HG02571 (cell line): ENCODE data around the gene CFB.
"Not testable (repeated sequence)": the region's sequence is repeated elsewhere in the genome, so short reads cannot be mapped to it uniquely, and the experiment has no call there.

Experiments used
- ATAC-seq: cut with Tn5 transposase; IDR thresholded peaks from one replicate; pipeline ENCODE4 v1.9.1; 2021; ENCODE audit warnings: mild to moderate bottlenecking, moderate library complexity; ENCODE audit not compliant: unreplicated experiment

CFB gene

GRCh38 chr6:31945507-31946369, at the start of gene CFB:
CFB (plus strand) TSS chr6:31946095; CDS start chr6:31946222, 127 bp downstream.
- ATAC-seq = no peak

DNA sequence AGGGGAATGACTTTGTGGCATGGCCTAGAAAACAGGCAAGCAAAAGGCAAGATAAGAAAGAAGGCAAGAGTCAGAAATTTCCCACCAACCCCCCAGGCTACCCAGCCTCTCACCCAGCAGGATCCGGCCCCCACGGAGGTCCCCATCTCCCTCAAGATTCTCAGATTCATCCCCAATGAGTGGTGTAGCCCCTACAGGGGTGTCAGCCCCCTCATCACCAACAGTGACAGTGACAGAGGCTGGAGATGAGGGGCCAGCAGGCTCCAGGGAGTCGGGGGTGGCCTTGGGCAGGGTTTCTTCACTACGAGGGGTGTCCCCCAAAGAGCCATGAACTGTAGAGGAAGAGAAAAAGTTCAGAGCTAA, 49.4 kb upstream of the CFB start:
- no peak for ATAC-seq

DNA sequence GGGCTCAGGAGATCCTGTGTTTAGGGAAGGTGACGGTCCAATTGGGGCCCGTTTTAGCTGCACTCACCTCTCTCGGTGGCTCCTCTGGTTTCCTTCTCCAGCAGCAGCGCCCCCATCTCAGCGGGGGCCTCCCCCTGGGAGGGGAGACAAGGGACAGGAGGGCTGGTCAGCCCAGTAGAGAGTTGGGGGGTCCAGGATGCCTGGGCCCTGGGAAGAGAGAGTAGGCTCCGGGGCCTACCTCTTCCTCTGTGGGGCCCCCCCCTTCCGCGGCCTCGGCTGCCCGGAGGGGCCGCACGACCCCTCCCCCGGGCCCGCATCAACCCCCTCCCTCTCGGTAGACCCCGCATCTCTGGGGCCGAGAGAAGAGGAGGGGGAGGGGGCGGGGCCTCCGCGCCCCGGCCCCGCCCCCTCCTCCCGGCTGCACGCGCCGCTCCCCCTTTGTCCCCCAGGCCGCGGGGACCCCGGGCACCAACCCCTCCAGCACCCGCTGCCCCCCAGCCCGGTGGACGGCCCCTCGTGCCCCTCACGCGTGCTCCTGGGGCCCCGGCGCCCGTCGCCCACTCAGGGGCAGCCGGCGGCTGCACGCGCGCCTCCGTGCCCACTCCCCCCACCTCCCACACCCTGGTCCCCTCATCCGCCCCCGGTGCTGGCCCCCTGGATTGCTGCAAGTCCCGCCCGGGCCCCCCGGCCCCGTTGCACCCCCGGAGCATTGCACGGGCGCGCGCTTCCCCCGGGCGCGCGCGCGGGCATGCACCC, 48.9 kb upstream of the CFB start:
- no peak for ATAC-seq

DNA sequence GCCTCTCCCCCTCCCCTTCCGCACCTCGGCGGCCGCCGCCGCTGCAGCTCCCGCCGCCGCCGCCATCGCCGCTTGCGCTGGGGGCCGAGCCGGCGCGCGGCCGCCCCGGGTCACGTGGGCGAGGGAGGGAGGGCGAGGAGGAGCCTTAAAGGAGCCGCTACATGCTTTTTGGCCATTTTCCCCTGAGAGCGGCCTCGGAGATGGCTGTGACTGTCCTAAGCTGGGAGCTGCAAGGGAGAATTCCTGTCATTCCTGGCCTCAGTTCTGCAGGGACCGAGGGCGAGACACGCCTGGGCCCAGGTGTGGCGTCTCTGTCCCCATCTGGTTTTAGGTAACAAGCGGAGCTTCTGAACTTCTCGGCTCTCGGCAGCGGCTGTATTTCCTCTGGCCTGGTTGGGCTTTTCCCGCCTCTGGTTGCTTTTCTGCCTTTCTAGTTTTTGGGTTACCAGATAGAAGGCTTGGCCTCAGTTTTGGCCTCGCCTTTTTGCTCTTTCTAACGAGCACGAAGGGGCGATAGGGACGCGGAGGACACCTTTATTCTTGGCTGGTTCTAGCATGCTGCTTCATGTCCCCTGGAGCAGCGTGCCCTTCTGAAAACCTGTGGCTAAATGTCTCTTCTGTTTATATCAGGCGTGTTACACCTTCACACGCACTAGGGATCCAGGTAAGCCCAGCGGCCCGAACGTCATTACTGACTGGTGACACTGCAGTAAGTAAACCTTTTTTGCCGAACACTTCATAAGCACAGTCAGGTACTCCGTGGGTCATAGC, 48.1 kb upstream of the CFB start, which contains the start of gene EHMT2:
Gene EHMT2 (minus strand): TSS at position 87 of the 771 bp plus-strand sequence. CDS start 21 bp downstream, at position 66.
- peak; percentile 42 for ATAC-seq

DNA sequence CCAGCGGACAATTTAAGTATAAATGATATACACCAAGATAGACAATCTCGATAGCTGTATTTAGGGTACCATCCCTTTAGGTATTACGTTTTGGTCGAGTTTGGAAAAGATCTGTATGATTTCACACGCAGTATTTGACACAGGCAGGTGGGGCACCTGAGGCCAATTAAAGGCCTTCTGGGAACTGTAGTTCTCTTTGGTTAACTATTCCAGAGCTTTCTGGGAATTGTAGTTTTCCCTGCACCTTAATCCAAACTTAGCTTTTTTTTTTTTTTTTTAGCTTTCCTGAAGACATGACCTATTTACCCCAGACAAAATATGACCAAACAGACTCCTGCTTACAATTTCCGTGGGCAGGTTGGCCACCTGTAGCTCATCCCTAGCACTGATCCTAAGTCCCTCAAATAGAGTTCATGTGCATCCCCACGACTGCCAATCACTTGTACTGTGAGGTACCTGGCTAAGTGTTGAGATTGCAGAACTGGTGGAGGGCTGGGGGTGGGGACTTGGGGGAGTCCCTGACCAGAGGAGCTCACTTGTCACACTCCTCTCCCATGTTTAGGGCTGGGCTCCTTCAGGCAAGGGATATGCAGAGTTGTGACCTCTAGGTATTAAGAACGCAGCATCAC, 47.4 kb upstream of the CFB start:
- ATAC-seq = no peak

- no peak for ATAC-seq
Measured at GRCh38 chr6:31899215-31899614, 46.7 kb upstream of the CFB start.

DNA sequence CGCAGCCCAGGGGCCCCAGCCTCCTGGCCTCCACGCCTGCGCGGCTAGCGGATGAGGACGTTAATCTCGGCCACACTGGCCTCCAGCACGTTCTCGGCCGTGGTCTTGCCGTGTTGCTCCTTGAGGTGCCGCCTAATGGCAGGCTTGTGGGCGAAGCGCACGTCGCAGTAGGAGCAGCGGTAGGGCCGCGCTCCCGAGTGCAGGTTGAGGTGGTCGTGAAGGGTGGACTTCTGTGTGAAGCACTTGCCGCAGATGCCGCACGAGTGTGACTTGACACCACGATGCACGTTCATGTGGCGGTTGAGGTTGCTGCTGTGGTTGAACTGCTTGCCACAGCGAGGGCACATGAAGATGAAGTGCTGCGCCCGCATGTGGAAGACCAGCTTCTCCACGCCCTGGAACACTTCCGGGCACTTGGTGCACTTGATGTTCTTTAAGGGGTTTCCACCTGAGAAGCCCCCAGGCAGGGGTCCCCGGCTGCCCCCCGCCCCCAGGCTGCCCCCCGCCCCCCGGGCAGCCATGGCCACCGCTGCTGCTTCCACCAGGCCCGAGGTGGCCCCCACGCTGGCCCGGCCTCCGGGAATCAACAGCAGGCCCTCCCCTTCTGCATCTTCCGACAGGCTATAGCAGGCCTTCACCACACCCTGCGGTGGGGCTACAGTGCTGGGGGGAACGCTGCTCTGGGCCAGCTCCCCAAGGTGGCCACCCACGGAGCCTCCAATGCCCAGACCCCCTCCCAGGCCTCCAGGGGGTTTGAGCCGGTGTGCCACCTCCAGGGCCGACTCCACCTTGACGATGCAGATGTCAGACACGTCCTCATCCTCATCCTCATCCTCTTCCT, 45.8 kb upstream of the CFB start:
- ATAC-seq = no peak

DNA sequence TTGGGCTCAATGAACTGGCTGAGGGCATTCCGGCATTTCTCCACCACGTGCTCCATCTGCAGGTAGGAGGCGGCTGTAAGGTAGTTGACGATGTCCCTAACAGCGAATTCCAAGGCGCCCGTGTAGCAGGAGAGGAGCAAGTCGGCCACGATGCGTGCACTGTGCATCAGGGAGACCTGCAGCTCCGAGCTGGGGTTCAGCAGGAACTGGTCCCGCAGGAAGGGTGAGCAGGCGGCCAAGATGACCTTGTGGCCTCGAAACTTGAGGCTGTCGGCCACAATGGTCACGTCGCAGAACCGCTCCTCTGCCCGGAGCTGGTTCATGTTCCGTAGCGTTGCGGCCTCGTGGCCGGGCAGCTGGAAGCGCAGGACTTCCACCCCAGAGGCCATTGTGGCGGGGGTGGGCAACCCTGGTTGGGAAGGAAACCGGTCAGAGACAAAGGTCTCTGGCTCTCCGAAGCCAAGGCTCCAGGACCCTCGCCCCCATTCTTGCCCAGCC, 44.9 kb upstream of the CFB start:
- ATAC-seq = no peak

DNA sequence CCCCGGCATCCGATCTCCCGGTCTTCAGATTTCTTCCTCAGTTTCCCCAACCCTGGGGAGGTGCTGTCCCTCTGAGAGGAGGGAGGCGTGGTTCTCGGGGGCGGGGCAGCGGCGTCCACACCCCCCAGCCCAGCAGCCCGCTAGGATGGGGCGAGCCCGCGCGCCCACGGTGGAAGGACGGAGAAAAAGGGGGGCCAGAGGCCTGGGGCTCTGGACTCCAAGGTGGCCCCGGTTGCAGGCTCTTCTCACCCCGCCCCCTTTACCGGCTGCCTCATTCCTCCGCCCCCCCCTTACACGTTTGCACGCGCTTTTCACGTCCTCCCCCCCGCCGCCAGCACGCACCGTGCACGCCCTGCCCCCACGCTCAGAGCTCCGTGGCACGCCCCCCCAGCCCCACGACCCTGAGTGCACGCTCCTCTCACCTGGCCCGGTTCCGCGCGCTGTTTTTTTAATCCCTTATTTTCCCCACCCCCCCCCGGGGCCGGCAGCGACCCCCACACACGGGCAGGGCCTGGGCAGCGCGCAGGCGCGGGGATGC, 44.4 kb upstream of the CFB start:
- no peak for ATAC-seq

GRCh38 chr6:31901953-31902643, 43.8 kb upstream of the CFB start, which contains the start of gene ZBTB12:
ZBTB12 (minus strand) TSS chr6:31902086; CDS start chr6:31901305, 781 bp downstream.
- peak; percentile 42 for ATAC-seq

DNA sequence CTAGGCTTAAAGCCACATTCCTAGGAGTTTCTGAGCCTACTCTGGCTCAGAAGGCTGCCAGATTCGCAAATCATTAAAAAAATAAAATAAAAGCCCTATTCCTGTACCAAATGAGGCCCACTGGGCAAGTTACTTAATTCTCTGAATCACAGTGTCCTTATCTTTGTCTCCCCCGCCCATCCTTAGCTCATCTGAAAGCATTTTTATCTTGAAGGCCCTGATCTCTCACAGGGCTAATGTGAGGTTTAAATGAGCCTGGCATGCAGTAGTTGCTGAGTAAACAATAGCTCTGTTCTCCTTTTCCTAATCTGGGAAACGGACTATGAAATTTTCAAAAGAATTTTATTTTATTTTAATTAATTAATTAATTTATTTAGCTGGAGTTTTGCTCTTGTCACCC, 41.9 kb upstream of the CFB start:
- ATAC-seq = no peak

DNA sequence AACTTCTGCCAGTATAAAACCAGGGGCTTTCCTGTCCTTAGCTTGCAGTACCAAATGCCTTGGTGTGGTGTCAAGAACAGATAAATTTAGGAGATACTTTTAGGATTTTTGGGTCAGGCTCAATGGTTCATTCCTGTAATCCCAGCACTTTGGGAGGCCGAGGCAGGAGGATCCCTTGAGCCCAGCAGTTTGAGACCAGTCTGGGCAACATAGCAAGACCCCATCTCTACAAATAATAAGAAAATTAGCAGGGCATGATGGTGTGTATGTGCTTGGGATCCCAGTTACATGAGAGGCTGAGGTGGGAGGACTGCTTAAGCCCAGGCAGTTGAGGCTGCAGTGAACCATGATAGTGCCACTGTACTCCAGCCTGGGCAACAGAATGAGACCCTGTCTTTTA, 40.9 kb upstream of the CFB start:
- ATAC-seq = no peak

DNA sequence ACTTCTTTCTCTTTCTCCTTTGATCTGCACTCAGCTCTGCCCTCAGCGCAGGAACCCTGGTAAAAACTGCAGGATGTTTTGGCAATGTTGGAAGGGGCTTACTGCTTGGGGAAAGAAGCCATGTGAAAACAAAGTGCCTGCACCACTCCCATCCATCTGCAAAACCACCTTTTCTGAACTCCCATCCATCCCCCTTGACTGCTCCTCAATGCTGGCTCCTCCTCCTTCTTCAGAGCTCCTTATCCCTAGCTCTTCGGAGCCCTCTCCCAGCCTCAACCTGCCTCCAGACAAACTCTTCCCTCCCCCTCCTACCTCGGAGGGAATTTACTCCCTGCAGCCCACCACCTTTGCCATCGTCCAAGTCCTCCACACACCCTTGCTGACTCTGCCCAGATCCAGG, 39.8 kb upstream of the CFB start:
- ATAC-seq = no peak

- ATAC-seq = not testable (repeated sequence)
Measured at GRCh38 chr6:31906727-31907126, 39.2 kb upstream of the CFB start.

- no peak for ATAC-seq
Measured at GRCh38 chr6:31907158-31907813, 38.6 kb upstream of the CFB start.

GRCh38 chr6:31908255-31908654, 37.6 kb upstream of the CFB start:
- not testable (repeated sequence) for ATAC-seq

GRCh38 chr6:31908791-31909190, 37.1 kb upstream of the CFB start:
- no peak for ATAC-seq

DNA sequence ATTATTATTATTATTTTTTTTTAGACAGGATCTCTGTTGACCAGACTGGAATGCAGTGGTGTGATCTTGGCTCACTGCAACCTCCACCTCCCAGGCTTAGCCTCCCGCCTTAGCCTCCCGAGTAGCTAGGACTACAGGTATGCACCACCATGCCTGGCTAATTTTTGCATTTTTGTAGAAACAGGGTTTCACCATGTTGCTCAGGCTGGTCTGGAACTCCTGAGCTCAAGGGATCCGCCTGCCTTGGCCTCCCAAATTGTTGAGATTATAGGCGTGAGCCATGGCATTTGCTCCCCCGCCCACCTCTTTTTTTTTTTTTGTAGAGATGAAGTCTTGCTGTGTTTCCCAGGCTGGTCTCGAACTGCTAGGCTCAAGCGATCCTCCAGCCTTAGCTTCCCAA, 36.6 kb upstream of the CFB start:
- not testable (repeated sequence) for ATAC-seq
